HL-60 (cell line): ENCODE results near the gene DPP6.

Experiments
- CTCF ChIP-seq: IDR thresholded peaks from one replicate; pipeline ENCODE4 v1.5.1; 2011; ENCODE audit warnings: low read length, control low read depth, inconsistent platforms; ENCODE audit not compliant: insufficient read depth
- GABPA ChIP-seq: IDR thresholded peaks from 2 replicates; pipeline ENCODE4 v1.6.1; 2012; ENCODE audit warnings: low read depth

GRCh38 chr7:154302380-154302779 is 250.2 kb downstream of the DPP6 start:
- TF ChIP-seq GABPA (no peak), CTCF (no peak)
